ENCODE data around the gene TFIP11. TPM values are rescaled to one million over a fixed set of nuclear protein-coding genes. Genes with fewer than 3 reads are reported as not detected.
A peak's percentile ranks its signal among the peaks of the same experiment; 100 is the strongest.

The TFIP11 gene
- total RNA-seq, 1 donor from 2014 or later = 11.6 TPM

DNA sequence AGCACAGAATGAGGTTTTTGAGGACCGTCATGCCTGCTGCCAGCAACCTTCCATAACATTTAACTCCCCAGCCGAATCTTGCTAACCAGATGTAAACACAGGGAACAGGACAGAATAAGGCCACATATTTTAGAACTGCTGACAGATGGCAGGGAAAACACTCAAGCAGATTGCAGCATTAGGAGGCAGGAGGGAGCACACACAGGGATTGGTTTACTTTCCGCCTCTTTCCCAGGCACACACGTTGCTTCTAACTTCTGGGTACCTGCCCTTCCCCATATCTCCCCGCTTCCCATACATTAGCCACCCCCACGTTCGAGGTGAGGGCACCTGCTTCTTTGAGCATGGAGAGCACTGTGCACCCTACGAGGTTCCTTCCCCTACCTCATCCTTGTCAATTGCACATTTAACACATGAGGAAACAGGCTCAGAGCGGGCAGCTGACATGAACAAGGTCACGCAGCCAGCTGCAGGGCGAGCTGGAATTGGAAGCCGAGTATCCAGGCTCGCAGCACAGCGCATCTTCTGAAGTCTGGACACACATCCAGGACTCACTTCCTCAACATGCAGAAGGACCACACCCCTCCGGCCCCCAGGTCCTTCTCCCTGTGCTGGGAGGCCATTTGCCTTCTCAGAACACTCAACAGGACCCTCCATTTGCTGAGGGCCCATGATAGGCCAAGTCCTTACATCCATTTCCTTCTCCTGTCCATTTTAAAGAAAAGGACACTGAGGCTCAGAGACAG lies 64.5 kb downstream of the TFIP11 start:
- peak in 1 of 2 donors; percentile 59 for DNase-seq (ENCODE audit: low spot score in 2 of 2)
- Histone ChIP-seq H3K36me3 (peaks cover 15 to 21% of the 10 kb centered on the region in 2 donors), H3K27me3 (no peaks in the 10 kb centered on the region), H3K9me3 (no peaks in the 10 kb centered on the region), H3K4me1 (no peaks in the 10 kb centered on the region), H3K27ac (no peak overlapping the region), H3K4me3 (no peak overlapping the region)
- TF ChIP-seq, protein P1, sequence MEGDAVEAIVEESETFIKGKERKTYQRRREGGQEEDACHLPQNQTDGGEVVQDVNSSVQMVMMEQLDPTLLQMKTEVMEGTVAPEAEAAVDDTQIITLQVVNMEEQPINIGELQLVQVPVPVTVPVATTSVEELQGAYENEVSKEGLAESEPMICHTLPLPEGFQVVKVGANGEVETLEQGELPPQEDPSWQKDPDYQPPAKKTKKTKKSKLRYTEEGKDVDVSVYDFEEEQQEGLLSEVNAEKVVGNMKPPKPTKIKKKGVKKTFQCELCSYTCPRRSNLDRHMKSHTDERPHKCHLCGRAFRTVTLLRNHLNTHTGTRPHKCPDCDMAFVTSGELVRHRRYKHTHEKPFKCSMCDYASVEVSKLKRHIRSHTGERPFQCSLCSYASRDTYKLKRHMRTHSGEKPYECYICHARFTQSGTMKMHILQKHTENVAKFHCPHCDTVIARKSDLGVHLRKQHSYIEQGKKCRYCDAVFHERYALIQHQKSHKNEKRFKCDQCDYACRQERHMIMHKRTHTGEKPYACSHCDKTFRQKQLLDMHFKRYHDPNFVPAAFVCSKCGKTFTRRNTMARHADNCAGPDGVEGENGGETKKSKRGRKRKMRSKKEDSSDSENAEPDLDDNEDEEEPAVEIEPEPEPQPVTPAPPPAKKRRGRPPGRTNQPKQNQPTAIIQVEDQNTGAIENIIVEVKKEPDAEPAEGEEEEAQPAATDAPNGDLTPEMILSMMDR (IDR thresholded peaks at IDR 0.05) = no peak
- intact Hi-C loops (cut with DNase I) = no loop called here

DNA sequence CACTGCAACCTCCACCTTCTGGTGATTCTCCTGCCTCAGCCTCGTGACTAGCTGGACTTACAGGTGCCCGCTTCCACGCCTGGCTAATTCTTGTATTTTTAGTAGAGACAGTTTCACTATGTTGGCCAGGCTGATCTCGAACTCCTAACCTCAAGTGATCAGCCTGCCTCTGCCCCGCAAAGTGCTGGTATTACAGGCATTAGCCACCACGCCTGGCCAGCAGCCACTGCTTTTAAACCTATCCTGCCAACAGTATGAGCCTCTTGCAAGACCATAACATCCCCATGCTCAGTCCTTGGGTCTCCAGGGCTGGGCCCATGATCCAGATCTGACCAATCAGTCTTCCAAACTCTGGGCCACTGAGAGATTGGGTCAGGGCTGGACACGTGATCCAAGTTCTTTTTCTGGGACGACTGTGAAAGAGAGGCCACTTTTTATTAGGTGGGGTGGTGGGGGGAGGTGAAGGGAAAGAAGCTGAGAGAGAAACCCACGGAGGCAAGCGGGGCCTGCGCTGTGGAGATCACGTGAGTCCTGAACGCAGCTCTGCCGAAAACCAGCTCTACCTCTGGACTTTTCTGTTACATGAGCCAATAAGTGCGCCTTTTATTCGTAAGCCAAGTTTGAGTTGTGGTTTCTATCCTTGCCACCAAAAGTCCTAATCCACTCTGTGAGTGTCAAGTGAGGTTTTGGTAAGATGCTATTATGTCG lies 65.3 kb downstream of the TFIP11 start:
- Histone ChIP-seq H3K4me3 (no peak overlapping the region), H3K36me3 (peaks cover 7 to 13% of the 10 kb centered on the region in 2 donors), H3K4me1 (no peaks in the 10 kb centered on the region), H3K27me3 (no peaks in the 10 kb centered on the region), H3K9me3 (no peaks in the 10 kb centered on the region), H3K27ac (no peak overlapping the region)
- DNase-seq (ENCODE audit: low spot score in 2 of 2) = peak in 1 of 2 donors; percentile 27
- intact Hi-C loops (cut with DNase I) = no loop called here
- TF ChIP-seq, protein P1 (IDR thresholded peaks at IDR 0.05) = no peak

DNA sequence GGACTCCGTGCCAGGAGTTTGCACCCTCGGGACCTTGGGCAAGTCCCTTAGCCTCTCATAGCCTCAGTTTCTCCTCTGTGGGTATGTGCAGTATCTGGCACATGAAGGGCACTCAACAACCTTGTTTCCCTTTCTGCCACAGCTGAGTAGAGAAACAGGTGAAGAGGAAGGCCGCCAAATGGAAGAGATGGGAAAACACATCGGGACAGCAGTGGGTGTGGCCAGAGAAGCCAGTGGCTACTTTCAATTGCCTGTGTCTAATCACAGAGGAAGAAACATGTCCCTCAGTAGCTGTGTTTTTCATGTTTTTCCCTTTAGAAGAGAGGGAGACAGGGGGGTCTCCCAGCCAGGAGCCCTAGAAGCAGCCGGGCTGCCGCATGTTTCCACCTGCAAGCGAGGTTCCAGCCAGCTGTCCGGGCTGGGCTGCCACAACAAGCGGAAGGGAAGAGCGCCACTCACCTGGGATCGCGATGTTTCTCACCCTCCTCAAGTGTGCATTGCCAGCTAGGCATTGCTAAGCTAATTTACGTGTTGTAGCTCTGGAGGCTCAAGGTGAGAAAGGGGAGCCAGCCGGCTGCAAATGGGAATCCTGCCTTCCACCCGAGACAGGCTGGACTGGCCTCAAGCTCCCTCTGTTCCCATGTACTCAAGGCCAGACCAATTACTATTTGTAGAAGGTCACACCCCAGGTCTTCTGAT lies 66.5 kb downstream of the TFIP11 start:
- no peaks in the 10 kb centered on the region for H3K4me1 ChIP-seq
- H3K9me3 ChIP-seq = no peaks in the 10 kb centered on the region
- DNase-seq (ENCODE audit: low spot score in 2 of 2) = no peak
- no peak overlapping the region for H3K4me3 ChIP-seq
- peaks cover 0 to 2% of the 10 kb centered on the region in 2 donors for H3K36me3 ChIP-seq
- intact Hi-C loops (cut with DNase I) = no loop called here
- H3K27ac ChIP-seq = no peak overlapping the region
- H3K27me3 ChIP-seq = no peaks in the 10 kb centered on the region
- TF ChIP-seq, protein P1 (IDR thresholded peaks at IDR 0.05) = no peak

DNA sequence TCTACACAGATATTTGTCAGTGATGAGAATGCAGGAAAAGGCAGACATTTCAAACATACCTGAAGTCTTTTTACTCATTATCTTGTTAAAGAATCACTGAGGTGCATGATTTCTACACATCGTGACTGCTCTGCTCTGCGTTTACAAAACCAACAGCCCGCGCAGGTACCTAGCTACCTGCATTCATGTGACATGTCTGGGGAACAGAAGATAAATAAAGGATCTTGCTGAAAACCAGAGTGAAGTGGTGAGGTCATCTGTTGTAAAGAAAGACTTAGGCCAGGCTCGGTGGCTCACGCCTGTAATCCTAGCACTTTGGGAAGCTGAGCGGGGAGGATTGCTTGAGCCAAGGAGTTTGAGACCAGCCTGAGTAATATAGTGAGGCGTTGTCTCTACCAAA lies 67.5 kb downstream of the TFIP11 start:
- no peak for DNase-seq (ENCODE audit: low spot score in 2 of 2)
- no peaks in the 10 kb centered on the region for H3K4me1 ChIP-seq
- H3K27ac ChIP-seq = no peak overlapping the region
- H3K36me3 ChIP-seq = no peaks in the 10 kb centered on the region
- intact Hi-C loops (cut with DNase I) = no loop called here
- no peaks in the 10 kb centered on the region for H3K9me3 ChIP-seq
- TF ChIP-seq, protein P1 (IDR thresholded peaks at IDR 0.05) = no peak
- H3K27me3 ChIP-seq = no peaks in the 10 kb centered on the region
- H3K4me3 ChIP-seq = no peak overlapping the region

DNA sequence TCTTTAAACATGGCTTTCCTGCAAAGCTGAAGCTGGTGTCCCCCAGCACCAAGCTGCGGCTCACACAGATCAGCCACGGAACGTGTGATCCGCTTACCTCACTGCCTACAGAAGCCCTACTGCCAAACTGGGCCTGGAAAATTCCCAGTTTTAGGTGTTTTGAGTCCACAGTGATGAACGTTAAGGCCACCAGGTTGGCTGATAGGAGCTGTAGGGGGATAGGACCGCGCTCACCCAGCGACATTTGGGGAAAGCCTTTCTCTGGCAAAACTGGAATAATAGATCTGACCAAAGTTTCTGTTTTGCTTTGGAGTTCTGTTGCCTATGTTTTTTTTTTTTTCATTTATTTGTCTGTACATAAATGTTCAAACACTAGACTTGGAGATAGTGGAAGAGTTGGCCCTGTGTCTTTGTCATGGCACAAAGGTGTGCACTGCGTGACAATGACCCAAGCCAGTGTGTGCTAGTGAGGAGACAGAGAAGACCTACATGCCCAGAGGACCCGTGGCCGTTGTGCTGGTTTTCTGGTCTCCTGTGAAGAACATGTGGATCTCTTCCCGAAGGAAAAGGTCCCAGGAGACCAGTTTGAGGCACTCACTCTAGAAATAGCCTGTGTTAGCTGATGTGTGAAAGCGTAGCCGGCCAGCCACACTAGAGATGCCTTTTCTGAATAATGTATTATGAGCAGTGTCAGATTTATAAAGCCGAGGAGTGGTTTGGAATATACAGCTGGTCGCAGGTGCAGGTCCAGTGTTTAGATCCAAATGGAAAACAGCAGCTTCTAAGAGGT lies 68.2 kb downstream of the TFIP11 start:
- H3K4me1 ChIP-seq = no peaks in the 10 kb centered on the region
- H3K4me3 ChIP-seq = no peak overlapping the region
- no peaks in the 10 kb centered on the region for H3K36me3 ChIP-seq
- intact Hi-C loops (cut with DNase I) = no loop called here
- H3K9me3 ChIP-seq = no peaks in the 10 kb centered on the region
- no peak overlapping the region for H3K27ac ChIP-seq
- no peaks in the 10 kb centered on the region for H3K27me3 ChIP-seq
- TF ChIP-seq, protein P1 (IDR thresholded peaks at IDR 0.05) = no peak
- DNase-seq (ENCODE audit: low spot score in 2 of 2) = no peak
